HepG2 (cell line): ENCODE data around the gene MMUT. TPM values are rescaled to one million over a fixed set of nuclear protein-coding genes. Genes with fewer than 3 reads are reported as not detected.
"Not testable (repeated sequence)": the region's sequence is repeated elsewhere in the genome, so short reads cannot be mapped to it uniquely, and the experiment has no call there.

Source experiments
- ATAC-seq: fragments of 200-7000 bp; cut with Tn5 transposase; 3 replicates; pipeline ENCODE4 v1.9.1; 2020; ENCODE audit warnings: mild to moderate bottlenecking, moderate library complexity
- BruUV-seq: library from RNA; stranded (reverse); fragments of 400-500 nt; replicated peaks from 2 replicates; lab custom pipeline; 2021; lab: Mats Ljungman, UMichigan
- CTCF ChIA-PET: fragments of 300-600 bp; formaldehyde crosslinking; extraction: SDS; loops from one replicate; lab custom pipeline; 2021; ENCODE audit warnings: low total read pairs, inconsistent platforms, low intra/inter-chr PET ratio; lab: Yijun Ruan, JAX
- POLR2A ChIA-PET: fragments of 350-600 bp; sonication (Branson Sonifier 250); formaldehyde crosslinking; loops from one replicate; lab custom pipeline; 2020; ENCODE audit warnings: antibody characterized with exemption, inconsistent platforms; lab: Yijun Ruan, JAX
- DNase-seq: peaks from one replicate; pipeline ENCODE4 v3.0.0-alpha.2; 2015; ENCODE audit warnings: low spot score
- FAIRE-seq: peaks from 3 replicates; lab custom pipeline; 2011; peaks lifted over from hg19 to GRCh38; lab: Jason Lieb, UNC
- H2AFZ ChIP-seq: one replicate; pipeline ENCODE4 v1.6.1; 2011; ENCODE audit warnings: low read length, inconsistent platforms
- H3K27ac ChIP-seq: fragments of 300-600 bp; 3 replicates; pipeline ENCODE4 v1.8.0; 2011; ENCODE audit warnings: mixed run types, mild to moderate bottlenecking, mixed read lengths, low read length, inconsistent platforms; ENCODE audit not compliant: insufficient read depth; ENCODE audit errors: extremely low read length
- H3K27me3 ChIP-seq, 2 experiments: fragments of 200-600 bp in 1 of 2; 2 replicates in 1 of 2; 3 replicates in 1 of 2; pipeline versions ENCODE4 v1.6.0 to v1.8.0; 2011; ENCODE audit warnings: low read length in 2 of 2, mild to moderate bottlenecking in 2 of 2, moderate library complexity in 2 of 2, inconsistent platforms in 1 of 2; ENCODE audit not compliant: insufficient read depth in 2 of 2, control insufficient read depth in 1 of 2
- H3K36me3 ChIP-seq, 2 experiments: fragments of 200-600 bp in 1 of 2; replicated peaks in 1 of 2; 2 replicates in 1 of 2; 3 replicates in 1 of 2; pipeline versions ENCODE4 v1.5.1 to v1.8.0; 2011; ENCODE audit warnings: low read length in 2 of 2, inconsistent platforms in 1 of 2; ENCODE audit not compliant: insufficient read depth in 2 of 2, control insufficient read depth in 1 of 2
- H3K4me1 ChIP-seq: 2 replicates; pipeline ENCODE4 v1.5.1; 2012; ENCODE audit warnings: low read length, inconsistent platforms; ENCODE audit not compliant: insufficient read depth
- H3K4me2 ChIP-seq: 2 replicates; pipeline ENCODE4 v1.6.0; 2011; ENCODE audit warnings: low read depth, low read length, inconsistent platforms
- H3K4me3 ChIP-seq, 3 experiments: fragments of 200-600 bp in 1 of 3; sonication (generic), shearing (Covaris generic) in 1 of 3; replicated peaks in 1 of 3; 2 replicates each; pipeline ENCODE4 v1.5.1; 2011 to 2016; ENCODE audit warnings: low read length in 3 of 3, inconsistent platforms in 2 of 3, low read depth in 2 of 3, mild to moderate bottlenecking in 2 of 3, control low read depth in 1 of 3, mixed read lengths in 1 of 3; ENCODE audit not compliant: insufficient read depth in 1 of 3
- H3K79me2 ChIP-seq: one replicate; pipeline ENCODE4 v1.6.1; 2011; ENCODE audit warnings: low read length, inconsistent platforms; ENCODE audit not compliant: insufficient read depth
- H3K9ac ChIP-seq: 2 replicates; pipeline ENCODE4 v1.6.0; 2011; ENCODE audit warnings: mild to moderate bottlenecking, low read depth, low read length, inconsistent platforms; ENCODE audit not compliant: insufficient read depth
- H3K9me3 ChIP-seq: 2 replicates; pipeline ENCODE4 v1.5.1; 2012; ENCODE audit warnings: mild to moderate bottlenecking, low read length
- H4K20me1 ChIP-seq: 2 replicates; pipeline ENCODE4 v1.6.0; 2011; ENCODE audit warnings: inconsistent platforms, mild to moderate bottlenecking, low read length, moderate library complexity; ENCODE audit not compliant: insufficient read depth
- CTCF ChIP-seq: sonication (generic); formaldehyde crosslinking; IDR thresholded peaks from 2 replicates; pipeline ENCODE4 v1.5.0; 2020; ENCODE audit warnings: mild to moderate bottlenecking, missing genetic modification reagents, moderate library complexity
- ETV5 ChIP-seq: IDR thresholded peaks from 2 replicates; pipeline ENCODE4 v1.6.1; 2018; ENCODE audit warnings: missing biosample characterization, missing genetic modification reagents, inconsistent platforms, borderline replicate concordance
- KLF16 ChIP-seq, 2 experiments: sonication (generic) in 1 of 2; formaldehyde crosslinking in 1 of 2; IDR thresholded peaks; 2 replicates each; pipeline versions ENCODE4 v1.6.1 to v1.8.0; 2016 to 2023; ENCODE audit warnings: missing genetic modification reagents in 2 of 2, missing compliant biosample characterization in 1 of 2
- NFYB ChIP-seq: sonication (generic); formaldehyde crosslinking; IDR thresholded peaks from 2 replicates; pipeline ENCODE4 v1.4.0; 2020; ENCODE audit warnings: missing genetic modification reagents
- ZBTB3 ChIP-seq: sonication (generic); formaldehyde crosslinking; IDR thresholded peaks from 2 replicates; pipeline ENCODE4 v1.4.0; 2020; ENCODE audit warnings: low read depth, mild to moderate bottlenecking, moderate library complexity, missing genetic modification reagents, borderline replicate concordance
- WGBS: methylation state at CpG from one replicate; pipeline ENCODE4 v1.1.6; 2017; ENCODE audit warnings: low lambda C conversion rate; 5-methylcytosine and 5-hydroxymethylcytosine counted together
- in situ Hi-C: cut with HindIII; loops from 2 replicates; pipeline ENCODE4 v1.10.0; 2017; ENCODE audit warnings: low pct_unique_long_range_greater_than_20kb; ENCODE audit not compliant: extremely low pct_ligation_motif_present
- intact Hi-C: fragments of 100-400 bp; cut with micrococcal nuclease; formaldehyde crosslinking; loops from one replicate; pipeline ENCODE4 v1.10.0; 2022; ENCODE audit not compliant: unreplicated experiment
- polyA plus RNA-seq, 8 experiments: library from polyadenylated mRNA; depleted of rRNA in 3 of 8; stranded (reverse) in 7 of 8; unstranded in 1 of 8; fragments of >200 nt; fragmentation: Illumina TruSeq in 4 of 8; extraction: Trizol in 4 of 8; gene quantifications; 2 replicates each; pipeline versions ENCODE4 v1.2.1 to v1.2.3, GENCODE V29; 2011 to 2016; ENCODE audit warnings: low read depth in 4 of 8, missing spikeins in 1 of 8, mixed read lengths in 1 of 8; ENCODE audit not compliant: insufficient read depth in 1 of 8
- total RNA-seq, 5 experiments: library from RNA; depleted of rRNA; stranded (reverse); fragments of >200 nt; fragmentation: Illumina TruSeq; extraction: Trizol; gene quantifications; 2 replicates each; pipeline ENCODE4 v1.2.3, GENCODE V29; 2016; ENCODE audit warnings: low read depth in 1 of 5
- TF ChIP-seq, protein P1 (sequence below): sonication (generic); formaldehyde crosslinking; IDR thresholded peaks from 2 replicates; pipeline ENCODE4 v1.5.0; 2020; ENCODE audit warnings: missing genetic modification reagents
- TF ChIP-seq, protein P2 (sequence below): sonication (generic); formaldehyde crosslinking; IDR thresholded peaks from 2 replicates; pipeline ENCODE4 v1.4.0; 2020; ENCODE audit warnings: missing genetic modification reagents
- TF ChIP-seq, protein P3 (sequence below): IDR thresholded peaks from 2 replicates; pipeline ENCODE4 v1.6.1; 2016; ENCODE audit warnings: low read depth, borderline replicate concordance

The MMUT gene
- total and polyA plus RNA-seq, 2 of the 13 experiments (the other 11 are each of a cell fraction or from before 2014, with no cell fraction given) = 16.1 to 20.5 TPM

DNA sequence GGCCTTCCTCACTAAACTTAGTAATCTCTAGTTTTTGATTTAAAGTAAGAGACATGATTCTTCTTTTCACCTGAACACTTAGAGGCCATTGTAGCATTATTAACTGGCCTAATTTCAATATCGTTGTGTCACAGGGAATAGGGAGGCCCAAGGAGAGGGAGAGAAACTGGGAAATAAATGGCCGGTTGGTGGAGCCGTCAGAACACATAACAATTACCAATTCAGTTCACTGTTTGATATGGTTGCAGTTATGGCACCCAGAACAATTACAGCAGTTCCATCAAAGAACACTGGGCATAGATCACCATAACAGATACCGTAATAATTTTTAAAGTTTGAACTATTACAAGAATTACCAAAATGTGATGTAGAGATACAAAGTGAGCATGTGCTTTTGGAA lies 27.6 kb upstream of the MMUT start (continued):
- TF ChIP-seq ETV5 (CRISPR knock-in tag) = no peak
- no peak for TF ChIP-seq NFYB
- peak; percentile 12; the same call in 1 of the 2 replicates for TF ChIP-seq CTCF (CRISPR knock-in tag)
- TF ChIP-seq, protein P1, sequence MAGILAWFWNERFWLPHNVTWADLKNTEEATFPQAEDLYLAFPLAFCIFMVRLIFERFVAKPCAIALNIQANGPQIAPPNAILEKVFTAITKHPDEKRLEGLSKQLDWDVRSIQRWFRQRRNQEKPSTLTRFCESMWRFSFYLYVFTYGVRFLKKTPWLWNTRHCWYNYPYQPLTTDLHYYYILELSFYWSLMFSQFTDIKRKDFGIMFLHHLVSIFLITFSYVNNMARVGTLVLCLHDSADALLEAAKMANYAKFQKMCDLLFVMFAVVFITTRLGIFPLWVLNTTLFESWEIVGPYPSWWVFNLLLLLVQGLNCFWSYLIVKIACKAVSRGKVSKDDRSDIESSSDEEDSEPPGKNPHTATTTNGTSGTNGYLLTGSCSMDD (CRISPR knock-in tag) = no peak
- no peak for TF ChIP-seq KLF16 (CRISPR knock-in tag; IDR thresholded peaks at IDR 0.05)
- TF ChIP-seq, protein P2, sequence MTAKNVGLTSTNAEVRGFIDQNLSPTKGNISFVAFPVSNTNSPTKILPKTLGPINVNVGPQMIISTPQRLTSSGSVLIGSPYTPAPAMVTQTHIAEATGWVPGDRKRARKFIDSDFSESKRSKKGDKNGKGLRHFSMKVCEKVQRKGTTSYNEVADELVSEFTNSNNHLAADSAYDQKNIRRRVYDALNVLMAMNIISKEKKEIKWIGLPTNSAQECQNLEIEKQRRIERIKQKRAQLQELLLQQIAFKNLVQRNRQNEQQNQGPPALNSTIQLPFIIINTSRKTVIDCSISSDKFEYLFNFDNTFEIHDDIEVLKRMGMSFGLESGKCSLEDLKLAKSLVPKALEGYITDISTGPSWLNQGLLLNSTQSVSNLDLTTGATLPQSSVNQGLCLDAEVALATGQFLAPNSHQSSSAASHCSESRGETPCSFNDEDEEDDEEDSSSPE (CRISPR knock-in tag) = no peak
- TF ChIP-seq, protein P3, sequence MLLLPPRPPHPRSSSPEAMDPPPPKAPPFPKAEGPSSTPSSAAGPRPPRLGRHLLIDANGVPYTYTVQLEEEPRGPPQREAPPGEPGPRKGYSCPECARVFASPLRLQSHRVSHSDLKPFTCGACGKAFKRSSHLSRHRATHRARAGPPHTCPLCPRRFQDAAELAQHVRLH (CRISPR knock-in tag) = no peak
- TF ChIP-seq ZBTB3 (CRISPR knock-in tag) = no peak
- TF ChIP-seq, all 625 proteins: peak for 2

GRCh38 chr6:49483380-49483779 lies 20.3 kb upstream of the MMUT start:
- ATAC-seq, BruUV-seq, CTCF ChIA-PET: not testable (repeated sequence)

GRCh38 chr6:49481846-49482245 lies 18.8 kb upstream of the MMUT start:
- H2AFZ ChIP-seq, POLR2A ChIA-PET, CTCF ChIA-PET, intact Hi-C loops, ATAC-seq, H3K27me3 ChIP-seq, BruUV-seq, H3K9ac ChIP-seq, H3K4me2 ChIP-seq, DNase-seq, H3K4me1 ChIP-seq, H3K79me2 ChIP-seq, H3K27ac ChIP-seq, H4K20me1 ChIP-seq, FAIRE-seq, H3K4me3 ChIP-seq, in situ Hi-C loops, H3K9me3 ChIP-seq: not testable (repeated sequence)
- WGBS = 99% methylated on average over 20 of the region's 22 CpGs
- H3K36me3 ChIP-seq = peaks cover 5 to 14% of the 10 kb centered on the region in 2 experiments; a peak in 4 of 5 replicates

More at GRCh38 chr6:49483380-49483779, 20.3 kb upstream of the MMUT start:
- intact Hi-C loops, H3K4me2 ChIP-seq, H4K20me1 ChIP-seq, H3K4me3 ChIP-seq, H3K4me1 ChIP-seq, POLR2A ChIA-PET, DNase-seq, H2AFZ ChIP-seq, H3K79me2 ChIP-seq, in situ Hi-C loops, H3K27ac ChIP-seq, FAIRE-seq, H3K9ac ChIP-seq, H3K27me3 ChIP-seq, H3K9me3 ChIP-seq: not testable (repeated sequence)
- WGBS = 85% methylated on average over 8 of the region's 14 CpGs
- H3K36me3 ChIP-seq = peaks cover 5 to 15% of the 10 kb centered on the region in 2 experiments; a peak in 4 of 5 replicates
